DND-41 (cell line): ENCODE results near the gene SPECC1.

ENCODE experiments used
- EZH2 ChIP-seq: IDR thresholded peaks from 3 replicates; pipeline ENCODE4 v1.6.1; 2012; ENCODE audit warnings: borderline replicate concordance, low read depth, mild to moderate bottlenecking, moderate library complexity, low read length, inconsistent platforms; ENCODE audit not compliant: severe bottlenecking
- TF ChIP-seq, protein P1 (sequence below): IDR thresholded peaks from 2 replicates; pipeline ENCODE4 v1.5.1; 2012; ENCODE audit warnings: borderline replicate concordance, low read length, moderate library complexity, mild to moderate bottlenecking; ENCODE audit not compliant: poor library complexity, severe bottlenecking; ENCODE audit errors: extremely low read depth

- TF ChIP-seq, protein P1, sequence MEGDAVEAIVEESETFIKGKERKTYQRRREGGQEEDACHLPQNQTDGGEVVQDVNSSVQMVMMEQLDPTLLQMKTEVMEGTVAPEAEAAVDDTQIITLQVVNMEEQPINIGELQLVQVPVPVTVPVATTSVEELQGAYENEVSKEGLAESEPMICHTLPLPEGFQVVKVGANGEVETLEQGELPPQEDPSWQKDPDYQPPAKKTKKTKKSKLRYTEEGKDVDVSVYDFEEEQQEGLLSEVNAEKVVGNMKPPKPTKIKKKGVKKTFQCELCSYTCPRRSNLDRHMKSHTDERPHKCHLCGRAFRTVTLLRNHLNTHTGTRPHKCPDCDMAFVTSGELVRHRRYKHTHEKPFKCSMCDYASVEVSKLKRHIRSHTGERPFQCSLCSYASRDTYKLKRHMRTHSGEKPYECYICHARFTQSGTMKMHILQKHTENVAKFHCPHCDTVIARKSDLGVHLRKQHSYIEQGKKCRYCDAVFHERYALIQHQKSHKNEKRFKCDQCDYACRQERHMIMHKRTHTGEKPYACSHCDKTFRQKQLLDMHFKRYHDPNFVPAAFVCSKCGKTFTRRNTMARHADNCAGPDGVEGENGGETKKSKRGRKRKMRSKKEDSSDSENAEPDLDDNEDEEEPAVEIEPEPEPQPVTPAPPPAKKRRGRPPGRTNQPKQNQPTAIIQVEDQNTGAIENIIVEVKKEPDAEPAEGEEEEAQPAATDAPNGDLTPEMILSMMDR = no peak
- no peak for TF ChIP-seq EZH2
Measured at GRCh38 chr17:20300436-20300934, 291.3 kb downstream of the SPECC1 start.
